ENCODE measurements around the gene AMMECR1L. TPM values are rescaled to one million over a fixed set of nuclear protein-coding genes. Genes with fewer than 3 reads are reported as not detected.
A peak's percentile ranks its signal among the peaks of the same experiment; 100 is the strongest.
"Not testable (repeated sequence)": the region's sequence is repeated elsewhere in the genome, so short reads cannot be mapped to it uniquely, and the experiment has no call there.

Gene AMMECR1L
- 21.0 and 27.6 TPM in 2 replicates for total RNA-seq

DNA sequence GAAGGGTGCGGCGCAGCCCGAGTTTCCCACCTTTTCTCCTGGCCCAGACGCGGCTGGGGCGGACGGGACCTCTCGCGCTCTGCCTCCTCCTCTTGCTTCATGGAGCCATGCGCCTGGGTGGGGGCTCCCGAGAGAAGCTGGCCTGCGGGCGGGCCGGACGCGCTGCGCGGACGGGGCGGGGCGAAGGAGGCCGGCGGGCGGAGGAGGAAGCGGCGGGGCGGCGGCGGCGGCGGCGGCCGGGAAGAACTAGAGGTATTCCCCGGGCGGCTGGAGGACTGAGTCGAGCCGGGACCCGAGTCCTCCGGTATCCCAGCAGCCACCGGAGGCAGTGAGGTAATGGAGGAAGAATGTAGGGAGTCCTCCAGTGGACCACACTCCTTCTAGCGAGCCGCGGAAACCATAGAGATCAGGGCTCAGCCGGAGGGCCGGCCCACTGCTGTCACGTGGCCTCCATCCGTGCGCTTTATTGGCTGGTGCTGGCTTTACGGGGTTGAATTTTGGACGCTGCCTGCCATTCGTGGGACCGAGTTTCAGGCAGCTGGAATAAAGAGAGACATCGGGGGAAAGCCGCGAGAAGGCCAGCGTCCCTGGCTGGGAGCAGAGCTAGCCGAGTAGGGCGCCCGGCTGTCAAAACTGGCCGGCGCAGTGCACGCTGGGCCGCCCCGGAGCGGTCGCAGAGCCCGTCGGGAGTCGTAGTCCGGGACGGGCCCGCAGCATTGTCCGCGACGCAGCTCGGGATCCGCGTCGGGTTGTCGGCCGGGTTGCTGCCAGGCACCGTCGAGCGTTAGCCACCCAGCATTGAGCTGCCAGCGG, at the start of gene AMMECR1L:
Gene AMMECR1L (minus strand): TSS at position 177 of the 813 bp plus-strand sequence. CDS start 11,722 bp downstream, outside the sequence.
- DNase-seq (ENCODE audit: low read depth): peak; percentile 43

- DNase-seq (ENCODE audit: low read depth): no peak
Measured at GRCh38 chr2:127935337-127935736, 49.6 kb upstream of the AMMECR1L start.

- DNase-seq (ENCODE audit: low read depth): peak; percentile 83
Measured at GRCh38 chr2:127932199-127932876, 46.6 kb upstream of the AMMECR1L start.

GRCh38 chr2:127929449-127929848, 43.7 kb upstream of the AMMECR1L start:
- DNase-seq (ENCODE audit: low read depth): no peak

- DNase-seq (ENCODE audit: low read depth): no peak
Measured at GRCh38 chr2:127927384-127927783, 41.6 kb upstream of the AMMECR1L start.

DNA sequence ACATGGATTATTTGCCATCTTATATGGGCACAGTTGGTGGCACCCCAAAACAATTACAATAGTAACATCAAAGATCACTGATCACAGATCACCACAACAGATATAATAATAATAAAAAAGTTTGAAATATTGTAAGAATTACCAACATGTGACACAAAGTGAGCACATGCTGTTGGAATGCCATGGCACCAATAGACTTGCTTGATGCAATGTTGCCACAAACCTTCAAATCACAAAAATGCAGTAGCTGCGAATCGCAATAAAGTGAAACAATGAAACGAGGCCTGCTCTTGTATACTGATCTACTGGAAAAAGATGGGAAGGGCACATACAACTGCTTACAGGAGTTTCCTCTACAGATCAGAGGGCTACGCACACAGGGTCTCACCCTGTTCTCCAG, 32.2 kb upstream of the AMMECR1L start:
- no peak for DNase-seq (ENCODE audit: low read depth)

DNA sequence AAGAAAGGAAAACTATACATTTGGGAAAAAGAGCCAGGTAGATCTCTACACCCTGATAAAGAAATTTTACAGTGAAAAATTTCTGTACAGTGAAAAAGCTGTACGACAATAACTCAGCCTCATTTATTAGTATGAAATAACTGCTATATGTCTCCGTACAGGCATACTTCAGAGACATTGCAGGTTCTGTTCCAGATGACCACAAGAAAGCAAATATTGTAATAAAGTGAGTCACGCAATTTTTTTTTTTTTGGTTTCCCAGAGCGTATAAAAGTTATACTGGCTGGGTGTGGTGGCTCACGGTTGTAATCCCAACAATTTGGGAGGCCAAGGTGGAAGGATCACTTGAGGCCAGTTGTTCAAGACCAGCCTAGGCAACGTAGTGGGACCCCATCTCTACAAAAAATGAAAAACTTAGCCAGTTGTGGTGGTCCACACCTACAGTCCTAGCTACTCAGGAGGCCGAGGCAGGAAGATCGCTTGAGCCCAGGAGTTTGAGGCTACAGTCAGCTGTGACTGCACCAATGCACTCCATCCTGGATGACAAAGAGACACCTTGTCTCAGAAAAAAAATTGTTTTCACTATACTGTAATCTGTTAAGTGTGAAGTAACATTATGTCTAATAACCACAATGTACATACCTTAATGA, 28.2 kb upstream of the AMMECR1L start:
- DNase-seq (ENCODE audit: low read depth): no peak

GRCh38 chr2:127911737-127912136, 26.0 kb upstream of the AMMECR1L start:
- DNase-seq (ENCODE audit: low read depth): no peak

- DNase-seq (ENCODE audit: low read depth): no peak
Measured at GRCh38 chr2:127910415-127910814, 24.7 kb upstream of the AMMECR1L start.

GRCh38 chr2:127909019-127909418, 23.3 kb upstream of the AMMECR1L start:
- DNase-seq (ENCODE audit: low read depth): no peak

- not testable (repeated sequence) for DNase-seq (ENCODE audit: low read depth)
Measured at GRCh38 chr2:127907733-127908400, 22.1 kb upstream of the AMMECR1L start.

DNA sequence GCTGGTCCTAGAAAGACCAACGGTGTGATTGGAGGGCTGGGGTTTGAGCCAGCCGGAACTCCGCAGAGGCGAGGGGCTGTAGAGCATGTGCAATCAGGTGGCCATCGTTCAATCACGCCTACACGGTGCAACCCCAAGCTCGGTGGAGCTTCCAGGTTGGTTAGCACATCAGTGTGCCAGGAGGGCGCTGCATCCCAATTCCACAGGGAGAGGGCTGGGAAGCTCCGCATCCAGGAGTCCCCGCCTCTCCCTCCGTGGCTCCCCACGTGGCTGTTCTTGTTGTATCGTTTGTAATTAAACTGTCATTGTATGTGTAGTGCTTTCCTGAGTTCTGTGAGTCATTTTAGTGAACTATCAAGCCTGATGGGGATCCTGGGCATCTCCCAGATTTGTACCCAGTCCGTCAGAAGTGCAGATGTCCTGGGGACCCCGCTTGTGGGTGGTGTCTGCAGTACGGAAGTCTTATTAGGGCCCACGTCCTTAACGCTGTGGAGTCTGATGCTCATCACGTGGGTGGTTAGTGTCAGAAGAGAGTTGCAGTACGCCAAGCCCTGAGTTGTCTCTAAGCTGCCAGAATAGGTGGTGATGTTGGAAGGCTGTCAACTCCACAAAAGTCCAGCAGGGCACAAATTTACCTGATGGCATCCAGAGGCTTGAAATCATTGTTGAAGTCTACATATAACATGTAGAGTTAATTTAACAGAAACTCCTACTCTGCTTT, 20.6 kb upstream of the AMMECR1L start:
- no peak for DNase-seq (ENCODE audit: low read depth)

GRCh38 chr2:127901339-127902056, 15.7 kb upstream of the AMMECR1L start:
- no peak for DNase-seq (ENCODE audit: low read depth)

GRCh38 chr2:127897531-127898211, 11.9 kb upstream of the AMMECR1L start:
- no peak for DNase-seq (ENCODE audit: low read depth)

DNA sequence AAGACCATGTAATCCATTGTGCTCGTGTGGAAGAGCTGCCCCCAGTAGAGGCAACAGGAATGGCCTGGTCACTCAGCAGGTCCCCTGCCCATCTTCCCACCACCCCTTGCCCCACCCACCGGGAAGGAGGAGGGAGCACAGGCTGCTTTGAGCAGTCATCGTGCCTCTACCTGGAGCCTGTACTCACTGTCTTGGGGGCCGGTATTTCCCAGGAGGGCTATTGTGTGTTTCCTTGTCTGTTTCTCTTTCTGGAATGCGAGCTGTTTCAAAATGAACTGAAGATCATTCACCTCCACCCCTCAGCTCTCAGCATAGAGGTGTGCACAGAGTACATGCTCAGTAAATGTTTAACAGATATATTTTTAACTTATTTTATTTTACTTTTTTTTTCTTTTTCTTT, 7.7 kb upstream of the AMMECR1L start:
- peak; percentile 59 for DNase-seq (ENCODE audit: low read depth)

DNA sequence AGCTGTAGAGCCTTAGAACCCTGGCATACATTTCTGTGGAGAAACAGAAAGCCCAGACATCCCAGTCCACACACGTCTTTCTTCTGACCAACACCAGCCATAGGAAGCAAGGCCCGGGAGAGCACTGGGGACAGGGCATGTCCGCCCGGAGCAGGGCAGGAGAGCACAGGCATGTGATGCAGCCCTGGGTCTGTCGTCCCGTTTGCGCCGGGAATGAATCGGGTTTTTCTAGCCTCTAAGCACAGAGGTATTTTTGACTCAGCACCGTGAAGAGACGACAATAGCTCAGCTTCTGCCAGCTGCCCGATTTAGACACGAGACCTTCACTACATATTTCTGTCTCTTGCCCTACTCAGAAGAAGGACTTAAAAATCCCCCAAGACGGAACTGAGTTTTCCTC, 7.3 kb upstream of the AMMECR1L start:
- no peak for DNase-seq (ENCODE audit: low read depth)

DNA sequence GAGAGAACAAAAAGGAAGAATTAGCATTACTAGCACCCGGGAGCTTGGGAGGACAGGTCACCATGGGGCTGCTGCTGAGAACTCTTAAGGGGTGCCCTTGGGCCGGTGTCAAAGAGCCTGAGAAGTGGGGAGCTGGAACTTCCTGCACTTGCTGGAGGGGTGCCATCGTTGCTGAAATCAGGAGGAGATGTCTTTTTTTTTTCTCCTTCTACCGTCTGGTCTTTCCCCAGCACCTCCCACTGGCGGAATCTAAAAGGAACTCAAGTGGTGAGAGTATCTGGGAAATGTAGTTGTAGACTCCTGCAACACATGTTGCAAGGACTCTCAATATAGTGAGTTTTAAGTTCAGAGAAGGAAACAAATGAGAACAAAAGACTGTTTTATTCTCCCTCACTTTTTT, 6.1 kb upstream of the AMMECR1L start:
- no peak for DNase-seq (ENCODE audit: low read depth)

GRCh38 chr2:127890756-127891155, 5.0 kb upstream of the AMMECR1L start:
- not testable (repeated sequence) for DNase-seq (ENCODE audit: low read depth)

DNA sequence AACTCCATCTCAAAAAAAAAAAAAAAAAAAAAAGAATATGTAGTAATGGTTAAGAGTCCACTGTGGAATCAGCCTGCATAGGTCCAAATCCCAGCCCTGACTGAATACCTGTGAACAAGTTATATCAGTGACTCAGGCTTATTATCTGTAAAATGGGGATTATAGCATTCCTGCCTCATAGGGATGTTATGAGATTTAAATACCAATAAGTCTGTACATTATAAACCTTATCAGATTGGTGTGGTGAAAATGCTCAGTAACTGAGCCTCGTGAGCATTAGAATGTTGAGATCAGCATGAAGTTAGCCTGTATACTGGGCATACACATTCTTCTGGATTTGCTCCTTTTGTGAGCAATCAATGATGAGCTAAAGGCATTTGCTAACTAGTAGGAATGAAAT, 3.0 kb upstream of the AMMECR1L start:
- no peak for DNase-seq (ENCODE audit: low read depth)

- no peak for DNase-seq (ENCODE audit: low read depth)
Measured at GRCh38 chr2:127887776-127888130, 2.0 kb upstream of the AMMECR1L start.
